Testis (tissue), 3 donors: ENCODE data around the gene ZDHHC17. TPM values are rescaled to one million over a fixed set of nuclear protein-coding genes. Genes with fewer than 3 reads are reported as not detected.

Source experiments
- DNase-seq: peaks from one replicate; pipeline ENCODE4 v3.0.0-alpha.2; 2019
- H3K27ac ChIP-seq, 2 donors: fragments of 200-600 bp; sonication (generic); one replicate each; pipeline ENCODE4 v1.5.1; 2019
- H3K27me3 ChIP-seq: fragments of 200-600 bp; sonication (generic); one replicate; pipeline ENCODE4 v1.5.1; 2019
- H3K36me3 ChIP-seq: fragments of 200-600 bp; sonication (generic); one replicate; pipeline ENCODE4 v1.5.1; 2017; ENCODE audit warnings: low read depth; ENCODE audit errors: missing control alignments
- H3K4me1 ChIP-seq: fragments of 200-600 bp; sonication (generic); one replicate; pipeline ENCODE4 v1.5.1; 2019
- H3K4me3 ChIP-seq, 2 donors: fragments of 200-600 bp; sonication (generic); one replicate each; pipeline ENCODE4 v1.5.1; 2017 to 2019
- H3K9me3 ChIP-seq: fragments of 200-600 bp; sonication (generic); one replicate; pipeline ENCODE4 v1.5.1; 2017
- CTCF ChIP-seq, 3 experiments: fragments of 450-650 bp in 2 of 3; fragments of 200-600 bp in 1 of 3; sonication (generic) in 1 of 3; IDR thresholded peaks; one replicate each; pipeline ENCODE4 v1.5.1; 2016 to 2019; ENCODE audit warnings: antibody characterized with exemption in 3 of 3, mild to moderate bottlenecking in 2 of 3, moderate library complexity in 1 of 3
- POLR2A ChIP-seq: fragments of 450-650 bp; IDR thresholded peaks from one replicate; pipeline ENCODE4 v1.6.1; 2017; ENCODE audit warnings: antibody characterized with exemption, mild to moderate bottlenecking, moderate library complexity
- WGBS, 2 donors: methylation state at CpG; one replicate each; pipeline ENCODE4 v1.1.5; 2018; 5-methylcytosine and 5-hydroxymethylcytosine counted together
- intact Hi-C: fragments of 100-400 bp; cut with DNase I; formaldehyde crosslinking; loops from one replicate; pipeline ENCODE4 v1.15.1; 2023; ENCODE audit warnings: low total_unique reads
- polyA plus RNA-seq: library from polyadenylated mRNA; stranded (reverse); fragments of 350-450 nt; fragmentation: Illumina TruSeq; extraction: RNeasy Lipid Tissue Mini Kit (QIAGEN cat#74804); gene quantifications from one replicate; pipeline ENCODE4 v1.2.3, GENCODE V29; 2014; ENCODE audit warnings: low read depth, low replicate concordance; ENCODE audit not compliant: insufficient read depth
- total RNA-seq, 2 donors: library from RNA; depleted of rRNA; stranded (reverse); fragments of >200 nt; gene quantifications; one replicate each; pipeline ENCODE4 v1.2.3, GENCODE V29; 2016

The ZDHHC17 gene
- total and polyA plus RNA-seq, 3 donors from 2014 or later: 32.3 to 65.4 (median 59.3) TPM

- Histone ChIP-seq H3K4me1 (peaks cover 11% of the 10 kb centered on the region), H3K9me3 (no peaks in the 10 kb centered on the region), H3K27me3 (no peaks in the 10 kb centered on the region), H3K36me3 (no peaks in the 10 kb centered on the region), H3K4me3 (no peak overlapping the region), H3K27ac (no peak overlapping the region)
- 52 to 63% methylated on average over 4 of the region's 4 CpGs for WGBS, 2 donors
- intact Hi-C loops: loop anchor here (10.0 kb wide), 1 partner anchor 166 kb away; no protein-coding TSS in a partner anchor
- no peak for DNase-seq
- no peak for TF ChIP-seq POLR2A
- peak; percentile 40 to 71 (median 55) for TF ChIP-seq CTCF (IDR thresholded peaks at IDR 0.05)
Observed at GRCh38 chr12:76790564-76791552, 26.9 kb downstream of the ZDHHC17 start.

GRCh38 chr12:76792828-76793227 is 28.9 kb downstream of the ZDHHC17 start:
- 46 to 63% methylated on average over 1 of the region's 1 CpG for WGBS, 2 donors
- no peaks in the 10 kb centered on the region for H3K27me3 ChIP-seq
- H3K27ac ChIP-seq: no peak overlapping the region
- intact Hi-C loops: loop anchor here (10.0 kb wide), 1 partner anchor 168 kb away; no protein-coding TSS in a partner anchor
- H3K4me1 ChIP-seq: peaks cover 4% of the 10 kb centered on the region
- no peak overlapping the region for H3K4me3 ChIP-seq
- no peaks in the 10 kb centered on the region for H3K36me3 ChIP-seq
- no peaks in the 10 kb centered on the region for H3K9me3 ChIP-seq
- no peak for DNase-seq
- no peak for TF ChIP-seq POLR2A
- TF ChIP-seq CTCF (IDR thresholded peaks at IDR 0.05): no peak

- WGBS, 2 donors: 95 to 97% methylated on average over 4 of the region's 4 CpGs
- intact Hi-C loops: loop anchor here (10.0 kb wide), 1 partner anchor 174 kb away; no protein-coding TSS in a partner anchor
- H3K36me3 ChIP-seq: no peaks in the 10 kb centered on the region
Observed at GRCh38 chr12:76798864-76799263, 34.9 kb downstream of the ZDHHC17 start.

DNA sequence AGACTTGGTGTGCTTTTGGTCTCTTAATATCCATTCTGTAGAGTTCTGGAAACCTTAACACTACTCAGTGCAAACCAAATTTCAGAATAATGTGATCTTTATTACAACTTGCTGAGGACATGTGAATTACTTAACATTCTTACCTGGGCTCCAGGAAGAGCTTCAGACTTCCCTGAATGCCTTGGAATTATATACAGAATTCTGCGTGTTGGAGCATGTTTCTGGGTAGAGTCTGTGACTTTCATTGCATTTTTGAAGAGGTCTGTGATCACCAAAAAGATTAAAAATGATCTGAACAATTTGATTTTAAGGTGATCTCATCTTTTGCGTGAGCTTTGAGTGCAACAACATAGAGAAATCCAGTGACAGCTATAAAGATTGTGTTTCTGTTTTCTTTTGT is 35.4 kb downstream of the ZDHHC17 start:
- Histone ChIP-seq H3K27me3 (no peaks in the 10 kb centered on the region), H3K36me3 (no peaks in the 10 kb centered on the region), H3K4me1 (no peaks in the 10 kb centered on the region), H3K4me3 (no peak overlapping the region), H3K27ac (no peak overlapping the region), H3K9me3 (no peaks in the 10 kb centered on the region)
- intact Hi-C loops: loop anchor here (10.0 kb wide), 1 partner anchor 175 kb away; no protein-coding TSS in a partner anchor
- no peak for DNase-seq
- TF ChIP-seq POLR2A: no peak
- WGBS, 2 donors: 94 to 95% methylated on average over 2 of the region's 2 CpGs

More at GRCh38 chr12:76798864-76799263, 34.9 kb downstream of the ZDHHC17 start:
- Histone ChIP-seq H3K27me3 (no peaks in the 10 kb centered on the region), H3K27ac (no peak overlapping the region), H3K9me3 (no peaks in the 10 kb centered on the region), H3K4me3 (no peak overlapping the region), H3K4me1 (no peaks in the 10 kb centered on the region)
- no peak for DNase-seq
- TF ChIP-seq CTCF (IDR thresholded peaks at IDR 0.05) (no peak), POLR2A (no peak)

- Histone ChIP-seq H3K4me1 (no peaks in the 10 kb centered on the region), H3K27ac (no peak overlapping the region), H3K9me3 (no peaks in the 10 kb centered on the region), H3K4me3 (no peak overlapping the region), H3K27me3 (no peaks in the 10 kb centered on the region), H3K36me3 (no peaks in the 10 kb centered on the region)
- WGBS, 2 donors: 97 to 98% methylated on average over 3 of the region's 3 CpGs
- no peak for TF ChIP-seq CTCF (IDR thresholded peaks at IDR 0.05)
- TF ChIP-seq POLR2A: no peak
- DNase-seq: no peak
- intact Hi-C loops: no loop called here
Observed at GRCh38 chr12:76802060-76802459, 38.1 kb downstream of the ZDHHC17 start.
